Medulla oblongata (tissue), 1 donor: ENCODE data around the gene USP49.

Source experiments
- DNase-seq: peaks from one replicate; pipeline ENCODE4 v3.0.0-alpha.2; 2015; ENCODE audit errors: extremely low spot score

Gene USP49

GRCh38 chr6:41757271-41757670 lies 137.9 kb downstream of the USP49 start:
- no peak for DNase-seq

- no peak for DNase-seq
These were observed 138.8 kb downstream of the USP49 start for GRCh38 chr6:41756354-41756753.

GRCh38 chr6:41755895-41756294 lies 139.3 kb downstream of the USP49 start:
- DNase-seq = no peak

- no peak for DNase-seq
These were observed 144.8 kb downstream of the USP49 start for GRCh38 chr6:41750374-41750773.

- no peak for DNase-seq
These were observed 146.6 kb downstream of the USP49 start for GRCh38 chr6:41748542-41748941.

- DNase-seq = no peak
These were observed 147.1 kb downstream of the USP49 start for GRCh38 chr6:41748102-41748477.

GRCh38 chr6:41747256-41748101 lies 147.7 kb downstream of the USP49 start, which contains the start of gene PGC:
TSS of gene PGC (minus strand) at chr6:41747397. CDS start at chr6:41747334, 63 bp downstream.
- DNase-seq = no peak

GRCh38 chr6:41746107-41746506 lies 149.1 kb downstream of the USP49 start:
- no peak for DNase-seq

- no peak for DNase-seq
These were observed 150.9 kb downstream of the USP49 start for GRCh38 chr6:41744236-41744787.

- DNase-seq = no peak
These were observed 151.6 kb downstream of the USP49 start for GRCh38 chr6:41743406-41744235.

- no peak for DNase-seq
These were observed 153.3 kb downstream of the USP49 start for GRCh38 chr6:41741625-41742490.

GRCh38 chr6:41740366-41741162 lies 154.6 kb downstream of the USP49 start:
- no peak for DNase-seq
